VCaP (cell line): Measurements from ENCODE around the gene HIVEP1.

Experiments
- H3K27ac ChIP-seq: fragments of 450-650 bp; 2 replicates; pipeline ENCODE4 v1.5.1; 2017
- TF ChIP-seq, protein P1 (sequence below): fragments of 450-650 bp; conservative IDR thresholded peaks from 2 replicates; pipeline ENCODE4 v1.5.1; 2017; ENCODE audit warnings: mild to moderate bottlenecking, moderate library complexity

The HIVEP1 gene

DNA sequence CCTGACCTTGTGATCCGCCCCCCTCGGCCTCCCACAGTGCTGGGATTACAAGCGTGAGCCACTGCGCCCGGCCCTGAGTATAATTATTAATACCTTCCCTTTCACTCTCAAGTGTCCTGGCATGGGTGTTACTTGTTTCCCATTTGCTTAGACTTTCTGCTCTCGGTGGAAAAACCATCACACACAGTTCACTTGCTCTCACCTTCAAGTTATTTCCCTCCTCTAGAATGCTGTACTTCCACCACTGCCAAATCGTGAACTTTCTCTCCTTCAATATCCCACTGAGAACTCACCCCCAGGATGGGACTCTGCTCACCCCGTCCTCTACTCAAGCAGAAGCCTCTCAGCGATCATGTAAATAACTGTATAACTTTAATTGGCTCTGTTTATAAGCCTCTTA is 4.6 kb upstream of the HIVEP1 start:
- peak overlapping the region; percentile 81 for H3K27ac ChIP-seq
- TF ChIP-seq, protein P1, sequence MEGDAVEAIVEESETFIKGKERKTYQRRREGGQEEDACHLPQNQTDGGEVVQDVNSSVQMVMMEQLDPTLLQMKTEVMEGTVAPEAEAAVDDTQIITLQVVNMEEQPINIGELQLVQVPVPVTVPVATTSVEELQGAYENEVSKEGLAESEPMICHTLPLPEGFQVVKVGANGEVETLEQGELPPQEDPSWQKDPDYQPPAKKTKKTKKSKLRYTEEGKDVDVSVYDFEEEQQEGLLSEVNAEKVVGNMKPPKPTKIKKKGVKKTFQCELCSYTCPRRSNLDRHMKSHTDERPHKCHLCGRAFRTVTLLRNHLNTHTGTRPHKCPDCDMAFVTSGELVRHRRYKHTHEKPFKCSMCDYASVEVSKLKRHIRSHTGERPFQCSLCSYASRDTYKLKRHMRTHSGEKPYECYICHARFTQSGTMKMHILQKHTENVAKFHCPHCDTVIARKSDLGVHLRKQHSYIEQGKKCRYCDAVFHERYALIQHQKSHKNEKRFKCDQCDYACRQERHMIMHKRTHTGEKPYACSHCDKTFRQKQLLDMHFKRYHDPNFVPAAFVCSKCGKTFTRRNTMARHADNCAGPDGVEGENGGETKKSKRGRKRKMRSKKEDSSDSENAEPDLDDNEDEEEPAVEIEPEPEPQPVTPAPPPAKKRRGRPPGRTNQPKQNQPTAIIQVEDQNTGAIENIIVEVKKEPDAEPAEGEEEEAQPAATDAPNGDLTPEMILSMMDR: no peak

DNA sequence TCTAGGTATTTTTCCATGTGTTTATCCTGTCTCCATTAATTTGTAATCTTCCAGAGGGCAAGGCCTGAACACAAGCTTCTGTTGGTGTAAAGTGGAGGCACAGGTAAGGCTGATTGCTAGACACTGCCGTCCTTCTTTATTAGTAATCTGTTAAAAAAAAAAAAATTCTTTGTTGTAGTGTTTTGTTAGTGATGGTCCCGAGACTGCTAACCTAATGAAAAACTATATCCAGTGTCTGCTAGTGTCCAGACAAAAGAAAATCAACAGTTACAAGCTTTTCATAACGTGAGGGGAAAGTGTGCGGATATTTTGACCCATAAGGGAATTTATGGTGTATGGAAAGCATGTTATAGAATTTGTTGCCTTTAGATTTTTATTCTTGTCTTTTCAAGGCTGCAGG is 4.2 kb upstream of the HIVEP1 start:
- peak overlapping the region; percentile 81 for H3K27ac ChIP-seq
- TF ChIP-seq, protein P1: no peak

DNA sequence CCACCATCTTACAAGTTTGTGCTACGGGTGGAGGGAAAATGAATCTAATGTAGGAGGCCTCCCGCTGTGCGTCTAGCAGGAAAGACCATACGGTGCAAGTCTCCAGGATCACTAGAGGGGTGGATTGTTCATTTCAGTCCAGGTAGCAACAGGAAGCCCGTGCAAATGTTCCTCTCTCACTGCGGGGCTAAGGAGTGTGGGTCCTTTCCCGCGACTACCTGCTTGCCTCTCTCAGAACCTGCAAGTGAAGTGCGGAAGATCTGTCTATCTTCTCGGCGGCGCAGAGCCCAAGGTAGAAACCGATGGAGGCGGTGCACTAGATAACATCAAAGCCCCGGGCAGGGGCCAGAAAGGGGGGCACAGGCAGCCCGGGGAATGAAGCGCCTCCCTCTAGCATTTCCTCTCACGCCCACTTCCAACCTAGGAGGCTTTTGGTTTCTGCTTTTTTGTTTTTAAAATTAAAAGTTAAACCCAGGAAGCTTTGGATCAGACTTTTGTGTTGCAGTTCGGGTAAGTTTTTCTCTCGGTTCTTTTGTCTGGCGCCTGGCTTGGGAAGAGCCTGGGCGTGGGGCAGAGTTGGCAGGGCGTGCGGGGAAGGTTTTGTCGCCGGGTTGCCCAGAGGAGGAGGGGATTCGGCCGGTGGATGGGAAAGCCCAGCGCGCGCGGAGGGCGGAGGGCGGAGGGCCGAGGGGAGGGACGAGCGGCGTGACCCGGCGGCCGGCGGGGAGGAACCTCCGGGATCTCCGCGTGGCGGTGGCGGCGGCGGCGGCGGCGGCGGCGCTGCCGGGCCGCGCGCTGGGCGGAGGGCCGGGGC is 3.5 kb upstream of the HIVEP1 start:
- TF ChIP-seq, protein P1: no peak
- peak overlapping the region; percentile 81 for H3K27ac ChIP-seq

DNA sequence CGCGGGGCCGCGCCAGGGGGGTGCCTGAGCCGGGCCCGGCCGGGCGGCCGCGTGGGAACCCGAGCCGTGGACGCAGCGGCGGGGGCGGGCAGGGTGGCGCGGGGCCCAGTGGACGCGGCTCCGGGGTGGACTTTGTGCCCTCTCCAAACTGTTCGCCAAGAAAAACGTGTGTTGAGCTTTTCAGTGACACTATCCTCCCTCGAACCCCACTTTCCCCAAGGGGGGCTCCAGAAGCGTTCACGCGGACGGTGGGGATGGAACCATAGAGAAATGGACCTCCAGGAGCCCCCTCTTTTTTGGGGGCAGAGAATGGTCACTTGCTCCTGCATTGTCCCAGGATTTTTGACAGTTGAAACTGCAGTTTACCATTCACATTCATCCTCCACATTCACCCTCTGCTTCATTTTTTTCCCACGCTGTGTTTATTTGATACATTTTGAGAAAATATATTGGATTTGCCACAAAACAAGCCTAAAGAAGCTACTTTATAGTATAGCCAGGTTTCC is 2.9 kb upstream of the HIVEP1 start:
- H3K27ac ChIP-seq: peak overlapping the region; percentile 81
- TF ChIP-seq, protein P1: no peak

DNA sequence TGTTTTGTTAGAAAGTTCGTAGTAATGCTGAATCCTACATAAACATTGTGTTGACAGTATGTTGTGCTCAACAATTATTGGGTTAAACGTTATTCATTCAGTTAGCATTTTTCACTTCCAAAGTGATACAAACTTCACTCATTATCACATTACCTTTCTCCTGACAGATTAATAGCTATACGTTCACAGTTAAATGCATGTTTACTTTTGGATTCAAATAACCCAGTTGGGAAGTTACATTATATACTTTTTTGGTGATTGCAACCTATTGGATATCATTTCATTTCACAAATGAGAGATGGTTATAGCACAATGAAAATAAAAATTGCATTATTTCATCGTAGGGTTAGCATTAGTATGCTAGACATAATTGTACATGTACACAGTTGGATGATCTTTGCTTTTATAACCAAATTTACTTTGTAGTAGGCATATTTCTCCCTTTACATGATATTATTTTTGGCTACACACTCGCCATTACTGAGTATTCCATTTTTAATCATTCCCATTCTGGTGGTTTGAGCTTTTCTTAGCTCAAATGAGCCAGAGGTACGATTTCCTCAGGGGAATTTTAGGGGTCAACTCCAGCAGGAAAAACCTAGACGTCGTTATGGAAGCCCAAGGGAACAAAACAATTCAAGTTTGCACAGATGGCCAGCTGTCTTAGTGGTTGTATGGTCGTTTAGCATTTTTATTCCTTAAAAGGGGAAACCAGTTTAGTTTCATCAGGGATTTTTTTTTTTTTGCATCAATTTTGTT is 2.1 kb upstream of the HIVEP1 start:
- TF ChIP-seq, protein P1: no peak
- peak overlapping the region; percentile 81 for H3K27ac ChIP-seq

DNA sequence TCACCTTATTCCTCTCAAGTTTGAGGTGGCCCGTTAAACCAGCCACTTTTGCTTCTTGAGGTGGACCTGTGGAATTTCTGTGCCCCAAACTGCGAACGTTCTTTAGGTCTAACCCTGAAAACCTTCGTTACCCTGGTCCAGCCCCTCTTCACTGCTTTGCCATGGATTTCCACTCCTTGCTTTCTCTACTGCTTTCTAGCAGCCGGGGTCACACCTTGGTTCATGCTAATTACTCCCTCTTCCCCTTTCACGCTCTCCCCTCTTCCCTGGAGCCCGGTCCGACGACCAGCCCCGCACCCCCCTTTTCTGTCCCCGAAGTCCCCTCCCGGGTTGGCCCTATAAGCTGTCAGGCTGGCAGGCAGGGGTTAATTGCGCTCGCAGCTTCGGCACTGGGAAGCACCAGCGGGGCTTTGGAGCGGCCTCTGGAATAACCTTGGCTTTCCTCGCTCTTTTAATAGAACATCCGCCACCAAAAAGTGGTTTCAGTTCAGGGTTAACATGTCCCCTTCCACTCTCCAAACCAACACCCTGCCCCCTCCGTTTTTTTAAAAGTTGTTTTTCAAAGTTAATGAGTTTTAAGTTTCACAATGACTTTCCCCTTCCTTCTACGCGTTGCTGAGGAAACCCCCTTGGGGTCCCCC is 1.4 kb upstream of the HIVEP1 start:
- TF ChIP-seq, protein P1: no peak

More for the DNA sequence above, 1.4 kb upstream of the HIVEP1 start:
- H3K27ac ChIP-seq: peak overlapping the region; percentile 62
